ENCODE measurements around the gene CORT.
"Not testable (repeated sequence)": the region's sequence is repeated elsewhere in the genome, so short reads cannot be mapped to it uniquely, and the experiment has no call there.

CORT gene

GRCh38 chr1:10415211-10415930 is 34.5 kb upstream of the CORT start:
- no peak overlapping the region for H3K4me3 ChIP-seq (ENCODE audit: low read length in 2 of 2)
- H3K79me1 ChIP-seq (ENCODE audit: low read depth, low read length), result peaks cover under 1% of the 10 kb centered on the region
- H3K4ac ChIP-seq (ENCODE audit: low read length), result no peak overlapping the region
- H2BK120ac ChIP-seq (ENCODE audit: low read depth, low read length), result no peak overlapping the region
- no CpG with 5 or more reads among the region's 6 CpGs for WGBS, 2 donors (ENCODE audit: extremely low coverage in 2 of 2, insufficient read length in 2 of 2, insufficient replicate concordance in 1 of 2)
- no peak overlapping the region for H2AFZ ChIP-seq (ENCODE audit: low read length)
- H2BK15ac ChIP-seq (ENCODE audit: low read length), result no peak overlapping the region
- H4K91ac ChIP-seq (ENCODE audit: low read depth, low read length, poor library complexity), result no peak overlapping the region
- no peak overlapping the region for H3K27ac ChIP-seq (replicated peaks; ENCODE audit: low read length)
- no peak overlapping the region for H4K8ac ChIP-seq (ENCODE audit: low read depth, low read length)
- no peak overlapping the region for H3K9ac ChIP-seq (ENCODE audit: low read depth, low read length, poor library complexity)
- H3K4me1 ChIP-seq (ENCODE audit: control insufficient read depth in 2 of 2, insufficient read depth in 1 of 2, low read depth in 1 of 2, low read length in 2 of 2), result no peaks in the 10 kb centered on the region
- no peak overlapping the region for H3K18ac ChIP-seq (ENCODE audit: low read length)
- no peak overlapping the region for H3K23ac ChIP-seq (ENCODE audit: low read depth, low read length, poor library complexity)
- DNase-seq (ENCODE audit: low spot score), result no peak
- H3K9me3 ChIP-seq (replicated peaks in 1 of 2; ENCODE audit: control insufficient read depth in 2 of 2, insufficient read depth in 1 of 2, low read depth in 1 of 2, low read length in 2 of 2), result no peaks in the 10 kb centered on the region
- H3K14ac ChIP-seq (ENCODE audit: low read length), result no peak overlapping the region
- no peak overlapping the region for H3K4me2 ChIP-seq (ENCODE audit: insufficient read depth, low read length, poor library complexity, severe bottlenecking)
- no peak overlapping the region for H2BK12ac ChIP-seq (ENCODE audit: low read length)
- H3K36me3 ChIP-seq (replicated peaks in 1 of 2; ENCODE audit: control insufficient read depth in 2 of 2, insufficient read depth in 2 of 2, low read length in 2 of 2), result peaks cover 59 to 98% of the 10 kb centered on the region in 2 donors
- no peaks in the 10 kb centered on the region for H3K27me3 ChIP-seq (ENCODE audit: control insufficient read depth in 3 of 3, insufficient read depth in 3 of 3, low read depth in 1 of 3, low read length in 3 of 3)
- H2BK5ac ChIP-seq (ENCODE audit: low read length), result no peak overlapping the region
- no peak overlapping the region for H2AK5ac ChIP-seq (ENCODE audit: low read depth, low read length)

GRCh38 chr1:10415967-10416366 is 33.9 kb upstream of the CORT start:
- not testable (repeated sequence) for H3K4me3 ChIP-seq (ENCODE audit: low read length in 2 of 2)
- peaks cover 59 to 97% of the 10 kb centered on the region in 2 donors for H3K36me3 ChIP-seq (replicated peaks in 1 of 2; ENCODE audit: control insufficient read depth in 2 of 2, insufficient read depth in 2 of 2, low read length in 2 of 2)
- no CpG with 5 or more reads among the region's 1 CpG for WGBS, 2 donors (ENCODE audit: extremely low coverage in 2 of 2, insufficient read length in 2 of 2, insufficient replicate concordance in 1 of 2)

GRCh38 chr1:10418741-10419140 is 31.1 kb upstream of the CORT start:
- H2BK120ac ChIP-seq (ENCODE audit: low read depth, low read length); H3K27me3 ChIP-seq (ENCODE audit: control insufficient read depth in 3 of 3, insufficient read depth in 3 of 3, low read depth in 1 of 3, low read length in 3 of 3); H2BK15ac ChIP-seq (ENCODE audit: low read length); H3K9ac ChIP-seq (ENCODE audit: low read depth, low read length, poor library complexity); H3K9me3 ChIP-seq (replicated peaks in 1 of 2; ENCODE audit: control insufficient read depth in 2 of 2, insufficient read depth in 1 of 2, low read depth in 1 of 2, low read length in 2 of 2); H2BK12ac ChIP-seq (ENCODE audit: low read length); H3K4me2 ChIP-seq (ENCODE audit: insufficient read depth, low read length, poor library complexity, severe bottlenecking); H2AFZ ChIP-seq (ENCODE audit: low read length); H4K91ac ChIP-seq (ENCODE audit: low read depth, low read length, poor library complexity); H2AK5ac ChIP-seq (ENCODE audit: low read depth, low read length); H3K4me1 ChIP-seq (ENCODE audit: control insufficient read depth in 2 of 2, insufficient read depth in 1 of 2, low read depth in 1 of 2, low read length in 2 of 2); H2BK5ac ChIP-seq (ENCODE audit: low read length); H3K4me3 ChIP-seq (ENCODE audit: low read length in 2 of 2); H3K18ac ChIP-seq (ENCODE audit: low read length); H3K4ac ChIP-seq (ENCODE audit: low read length); H3K14ac ChIP-seq (ENCODE audit: low read length); H3K23ac ChIP-seq (ENCODE audit: low read depth, low read length, poor library complexity); H4K8ac ChIP-seq (ENCODE audit: low read depth, low read length); DNase-seq (ENCODE audit: low spot score); H3K79me1 ChIP-seq (ENCODE audit: low read depth, low read length); H3K27ac ChIP-seq (replicated peaks; ENCODE audit: low read length): not testable (repeated sequence)
- no CpG with 5 or more reads among the region's 8 CpGs for WGBS, 2 donors (ENCODE audit: extremely low coverage in 2 of 2, insufficient read length in 2 of 2, insufficient replicate concordance in 1 of 2)
- peaks cover 50 to 93% of the 10 kb centered on the region in 2 donors for H3K36me3 ChIP-seq (replicated peaks in 1 of 2; ENCODE audit: control insufficient read depth in 2 of 2, insufficient read depth in 2 of 2, low read length in 2 of 2)

More at GRCh38 chr1:10415967-10416366, 33.9 kb upstream of the CORT start:
- H2BK120ac ChIP-seq (ENCODE audit: low read depth, low read length); H4K8ac ChIP-seq (ENCODE audit: low read depth, low read length); H3K27ac ChIP-seq (replicated peaks; ENCODE audit: low read length); H3K9ac ChIP-seq (ENCODE audit: low read depth, low read length, poor library complexity); DNase-seq (ENCODE audit: low spot score); H2BK12ac ChIP-seq (ENCODE audit: low read length); H2AFZ ChIP-seq (ENCODE audit: low read length); H3K23ac ChIP-seq (ENCODE audit: low read depth, low read length, poor library complexity); H3K4me1 ChIP-seq (ENCODE audit: control insufficient read depth in 2 of 2, insufficient read depth in 1 of 2, low read depth in 1 of 2, low read length in 2 of 2); H2BK15ac ChIP-seq (ENCODE audit: low read length); H3K4me2 ChIP-seq (ENCODE audit: insufficient read depth, low read length, poor library complexity, severe bottlenecking); H3K14ac ChIP-seq (ENCODE audit: low read length); H3K18ac ChIP-seq (ENCODE audit: low read length); H3K79me1 ChIP-seq (ENCODE audit: low read depth, low read length); H2BK5ac ChIP-seq (ENCODE audit: low read length); H3K27me3 ChIP-seq (ENCODE audit: control insufficient read depth in 3 of 3, insufficient read depth in 3 of 3, low read depth in 1 of 3, low read length in 3 of 3); H3K4ac ChIP-seq (ENCODE audit: low read length); H3K9me3 ChIP-seq (replicated peaks in 1 of 2; ENCODE audit: control insufficient read depth in 2 of 2, insufficient read depth in 1 of 2, low read depth in 1 of 2, low read length in 2 of 2); H4K91ac ChIP-seq (ENCODE audit: low read depth, low read length, poor library complexity); H2AK5ac ChIP-seq (ENCODE audit: low read depth, low read length): not testable (repeated sequence)

- WGBS, 2 donors (ENCODE audit: extremely low coverage in 2 of 2, insufficient read length in 2 of 2, insufficient replicate concordance in 1 of 2), result no CpG with 5 or more reads among the region's 15 CpGs
- no peaks in the 10 kb centered on the region for H3K9me3 ChIP-seq (replicated peaks in 1 of 2; ENCODE audit: control insufficient read depth in 2 of 2, insufficient read depth in 1 of 2, low read depth in 1 of 2, low read length in 2 of 2)
- peaks cover 50 to 87% of the 10 kb centered on the region in 2 donors for H3K36me3 ChIP-seq (replicated peaks in 1 of 2; ENCODE audit: control insufficient read depth in 2 of 2, insufficient read depth in 2 of 2, low read length in 2 of 2)
Observed at GRCh38 chr1:10419351-10419750, 30.5 kb upstream of the CORT start.

More at GRCh38 chr1:10419351-10419750, 30.5 kb upstream of the CORT start:
- Histone ChIP-seq H3K14ac (ENCODE audit: low read length) (no peak overlapping the region), H2AK5ac (ENCODE audit: low read depth, low read length) (no peak overlapping the region), H2BK15ac (ENCODE audit: low read length) (no peak overlapping the region), H3K9ac (ENCODE audit: low read depth, low read length, poor library complexity) (no peak overlapping the region), H2BK120ac (ENCODE audit: low read depth, low read length) (no peak overlapping the region), H3K23ac (ENCODE audit: low read depth, low read length, poor library complexity) (no peak overlapping the region), H2AFZ (ENCODE audit: low read length) (no peak overlapping the region), H2BK12ac (ENCODE audit: low read length) (no peak overlapping the region), H3K27me3 (ENCODE audit: control insufficient read depth in 3 of 3, insufficient read depth in 3 of 3, low read depth in 1 of 3, low read length in 3 of 3) (no peaks in the 10 kb centered on the region), H4K8ac (ENCODE audit: low read depth, low read length) (no peak overlapping the region), H3K27ac (replicated peaks; ENCODE audit: low read length) (no peak overlapping the region), H3K4me2 (ENCODE audit: insufficient read depth, low read length, poor library complexity, severe bottlenecking) (no peak overlapping the region), H3K4ac (ENCODE audit: low read length) (no peak overlapping the region), H3K79me1 (ENCODE audit: low read depth, low read length) (no peaks in the 10 kb centered on the region), H2BK5ac (ENCODE audit: low read length) (no peak overlapping the region), H3K4me1 (ENCODE audit: control insufficient read depth in 2 of 2, insufficient read depth in 1 of 2, low read depth in 1 of 2, low read length in 2 of 2) (no peaks in the 10 kb centered on the region), H3K18ac (ENCODE audit: low read length) (no peak overlapping the region), H4K91ac (ENCODE audit: low read depth, low read length, poor library complexity) (no peak overlapping the region), H3K4me3 (ENCODE audit: low read length in 2 of 2) (no peak overlapping the region)
- DNase-seq (ENCODE audit: low spot score), result no peak

All from neuronal stem cell (in vitro differentiated cells).